GM23338 (cell line): ENCODE measurements around the gene KCNK5. TPM values are rescaled to one million over a fixed set of nuclear protein-coding genes. Genes with fewer than 3 reads are reported as not detected.

Experiments
- ATAC-seq: fragments of 200-7000 bp; cut with Tn5 transposase; 3 replicates; pipeline ENCODE4 v1.9.1; 2020
- DNase-seq: peaks from one replicate; pipeline ENCODE4 v3.0.0-alpha.2; 2015; ENCODE audit warnings: low spot score
- H2AFZ ChIP-seq: fragments of 200-600 bp; sonication (generic); 2 replicates; pipeline ENCODE4 v1.8.0; 2016; ENCODE audit warnings: antibody characterized with exemption, mild to moderate bottlenecking, moderate library complexity
- H3F3A ChIP-seq: fragments of 200-600 bp; sonication (generic); replicated peaks from 2 replicates; pipeline ENCODE4 v1.8.0; 2017; ENCODE audit warnings: antibody characterized with exemption, mixed run types, low read depth
- H3K27ac ChIP-seq: fragments of 200-600 bp; sonication (generic); 2 replicates; pipeline ENCODE4 v1.6.1; 2016; ENCODE audit warnings: low read depth
- H3K27me3 ChIP-seq: fragments of 200-600 bp; sonication (generic); 2 replicates; pipeline ENCODE4 v1.8.0; 2016; ENCODE audit warnings: mild to moderate bottlenecking, mixed run types, moderate library complexity; ENCODE audit not compliant: insufficient read depth
- H3K36me3 ChIP-seq: fragments of 200-600 bp; sonication (generic); 2 replicates; pipeline ENCODE4 v1.8.0; 2016; ENCODE audit warnings: mild to moderate bottlenecking; ENCODE audit not compliant: insufficient read depth
- H3K4me1 ChIP-seq: fragments of 200-600 bp; sonication (generic); 2 replicates; pipeline ENCODE4 v1.8.0; 2016; ENCODE audit warnings: mild to moderate bottlenecking, moderate library complexity; ENCODE audit not compliant: insufficient read depth
- H3K4me2 ChIP-seq: fragments of 200-600 bp; sonication (generic); 2 replicates; pipeline ENCODE4 v1.7.1; 2017; ENCODE audit warnings: mixed run types
- H3K4me3 ChIP-seq: fragments of 200-600 bp; sonication (generic); 2 replicates; pipeline ENCODE4 v1.6.1; 2016; ENCODE audit warnings: mixed run types
- H3K79me2 ChIP-seq: fragments of 200-600 bp; sonication (generic); replicated peaks from 2 replicates; pipeline ENCODE4 v1.8.0; 2017; ENCODE audit warnings: mild to moderate bottlenecking; ENCODE audit not compliant: insufficient read depth
- H3K9me2 ChIP-seq: fragments of 200-600 bp; sonication (generic); 2 replicates; pipeline ENCODE4 v1.8.0; 2017; ENCODE audit not compliant: insufficient read depth
- H4K20me1 ChIP-seq: fragments of 200-600 bp; sonication (generic); replicated peaks from 2 replicates; pipeline ENCODE4 v1.8.0; 2017; ENCODE audit warnings: mild to moderate bottlenecking; ENCODE audit not compliant: insufficient read depth
- H3K27ac Mint-ChIP-seq: 2 replicates; pipeline ENCODE4 v1.8.0; 2020; ENCODE audit warnings: inconsistent platforms, mild to moderate bottlenecking, moderate library complexity, mixed read lengths
- H3K27me3 Mint-ChIP-seq: 3 replicates; pipeline ENCODE4 v1.8.0; 2022; ENCODE audit warnings: low read depth, mild to moderate bottlenecking, moderate library complexity, mixed read lengths, inconsistent platforms; ENCODE audit not compliant: insufficient read depth, poor library complexity
- H3K36me3 Mint-ChIP-seq: 3 replicates; pipeline ENCODE4 v1.8.0; 2021; ENCODE audit warnings: low read depth, mild to moderate bottlenecking, inconsistent platforms, moderate library complexity, mixed read lengths
- H3K4me1 Mint-ChIP-seq: 3 replicates; pipeline ENCODE4 v1.8.0; 2020; ENCODE audit warnings: mild to moderate bottlenecking, inconsistent platforms, mixed read lengths
- H3K4me3 Mint-ChIP-seq: 3 replicates; pipeline ENCODE4 v1.8.0; 2021; ENCODE audit warnings: moderate library complexity, mild to moderate bottlenecking, inconsistent platforms, mixed read lengths
- H3K9me3 Mint-ChIP-seq: 3 replicates; pipeline ENCODE4 v1.8.0; 2020; ENCODE audit warnings: moderate library complexity, mild to moderate bottlenecking, inconsistent platforms, mixed read lengths
- CTCF ChIP-seq, 2 experiments: fragments of 200-600 bp in 1 of 2; sonication (generic) in 1 of 2; conservative IDR thresholded peaks; 2 replicates each; pipeline versions ENCODE4 v1.5.1 to v1.6.1; 2016 to 2017; ENCODE audit warnings: antibody characterized with exemption in 2 of 2, low read depth in 2 of 2, mild to moderate bottlenecking in 2 of 2, moderate library complexity in 1 of 2
- EZH2phosphoT487 ChIP-seq: fragments of 200-600 bp; sonication (generic); IDR thresholded peaks from one replicate; pipeline ENCODE4 v1.8.1; 2018; ENCODE audit warnings: antibody characterized with exemption; ENCODE audit not compliant: unreplicated experiment
- JUNB ChIP-seq: IDR thresholded peaks from one replicate; pipeline ENCODE4 v1.6.1; 2016; ENCODE audit warnings: antibody characterized with exemption; ENCODE audit not compliant: unreplicated experiment
- NANOG ChIP-seq: IDR thresholded peaks from 2 replicates; pipeline ENCODE4 v1.6.1; 2016; ENCODE audit warnings: antibody characterized with exemption, borderline replicate concordance
- STAT1 ChIP-seq: IDR thresholded peaks from one replicate; pipeline ENCODE4 v1.6.1; 2016; ENCODE audit warnings: antibody characterized with exemption; ENCODE audit not compliant: unreplicated experiment
- ZNF331 ChIP-seq: fragments of 250-450 bp; sonication (Bioruptor Pico); IDR thresholded peaks from 2 replicates; pipeline ENCODE4 v1.5.0; 2020; ENCODE audit warnings: low read depth, mild to moderate bottlenecking, moderate library complexity
- polyA plus RNA-seq: library from polyadenylated mRNA; unstranded; fragments of >200 nt; fragmentation: Nextera tagmentation; extraction: Ambion mirVana; gene quantifications from 2 replicates; pipeline ENCODE4 v1.2.1, GENCODE V29; 2016
- total RNA-seq: library from RNA; depleted of rRNA; stranded (reverse); fragments of >200 nt; shearing (Covaris generic); gene quantifications from 2 replicates; pipeline ENCODE4 v1.2.3, GENCODE V29; 2014
- TF ChIP-seq, protein P1 (sequence below): fragments of 250-450 bp; sonication (Bioruptor Pico); IDR thresholded peaks from 2 replicates; pipeline ENCODE4 v1.5.0; 2020; ENCODE audit warnings: mild to moderate bottlenecking, moderate library complexity

Gene KCNK5
- total and polyA plus RNA-seq, 2 experiments from 2014 or later, result 9.5 to 57.4 TPM

DNA sequence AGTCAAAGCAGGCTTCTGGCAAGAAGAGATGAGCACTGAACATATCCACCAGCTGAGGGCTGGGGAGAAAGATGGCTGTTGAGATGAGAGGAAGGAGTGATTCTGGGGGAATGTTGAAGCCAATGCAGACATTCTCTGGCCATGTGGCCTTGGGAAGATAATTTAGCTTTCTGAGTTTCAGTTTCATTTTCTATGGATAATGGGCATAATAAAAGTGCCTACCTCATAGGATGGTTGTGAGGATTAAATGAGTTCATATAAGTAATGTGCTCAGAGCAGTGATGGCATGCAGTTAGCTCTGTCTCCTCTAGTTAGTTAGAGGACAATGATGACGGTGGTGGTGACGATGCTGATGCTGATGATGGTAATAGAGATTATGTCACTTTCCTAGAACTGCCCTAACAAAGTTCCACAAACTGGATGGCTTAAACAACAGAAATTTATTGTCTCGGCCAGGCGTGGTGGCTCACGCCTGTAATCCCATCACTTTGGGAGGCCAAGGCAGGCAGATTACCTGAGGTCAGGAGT is 18.5 kb upstream of the KCNK5 start:
- Histone ChIP-seq H2AFZ (0 out of 2 replicates have a peak overlapping the region, but pooled peaks have one; percentile 28), H3K36me3 (no peaks in the 10 kb centered on the region), H3K4me3 (no peak overlapping the region), H3F3A (no peaks in the 10 kb centered on the region), H3K4me2 (no peak overlapping the region), H3K4me1 (no peaks in the 10 kb centered on the region), H3K9me2 (0 out of 2 replicates have a peak, but pooled peaks cover 3% of the 10 kb centered on the region), H4K20me1 (no peaks in the 10 kb centered on the region), H3K27ac (no peak overlapping the region), H3K27me3 (no peaks in the 10 kb centered on the region), H3K79me2 (no peaks in the 10 kb centered on the region)
- ATAC-seq (no peak), DNase-seq (no peak)
- no peak for TF ChIP-seq NANOG
- no peak for TF ChIP-seq JUNB
- no peak for TF ChIP-seq EZH2phosphoT487
- TF ChIP-seq STAT1, result no peak
- TF ChIP-seq CTCF (conservative IDR thresholded peaks at IDR 0.05; ENCODE audit: low read depth in 2 of 2), result no peak
- no peak for TF ChIP-seq ZNF331 (CRISPR knock-in tag)
- TF ChIP-seq, protein P1, sequence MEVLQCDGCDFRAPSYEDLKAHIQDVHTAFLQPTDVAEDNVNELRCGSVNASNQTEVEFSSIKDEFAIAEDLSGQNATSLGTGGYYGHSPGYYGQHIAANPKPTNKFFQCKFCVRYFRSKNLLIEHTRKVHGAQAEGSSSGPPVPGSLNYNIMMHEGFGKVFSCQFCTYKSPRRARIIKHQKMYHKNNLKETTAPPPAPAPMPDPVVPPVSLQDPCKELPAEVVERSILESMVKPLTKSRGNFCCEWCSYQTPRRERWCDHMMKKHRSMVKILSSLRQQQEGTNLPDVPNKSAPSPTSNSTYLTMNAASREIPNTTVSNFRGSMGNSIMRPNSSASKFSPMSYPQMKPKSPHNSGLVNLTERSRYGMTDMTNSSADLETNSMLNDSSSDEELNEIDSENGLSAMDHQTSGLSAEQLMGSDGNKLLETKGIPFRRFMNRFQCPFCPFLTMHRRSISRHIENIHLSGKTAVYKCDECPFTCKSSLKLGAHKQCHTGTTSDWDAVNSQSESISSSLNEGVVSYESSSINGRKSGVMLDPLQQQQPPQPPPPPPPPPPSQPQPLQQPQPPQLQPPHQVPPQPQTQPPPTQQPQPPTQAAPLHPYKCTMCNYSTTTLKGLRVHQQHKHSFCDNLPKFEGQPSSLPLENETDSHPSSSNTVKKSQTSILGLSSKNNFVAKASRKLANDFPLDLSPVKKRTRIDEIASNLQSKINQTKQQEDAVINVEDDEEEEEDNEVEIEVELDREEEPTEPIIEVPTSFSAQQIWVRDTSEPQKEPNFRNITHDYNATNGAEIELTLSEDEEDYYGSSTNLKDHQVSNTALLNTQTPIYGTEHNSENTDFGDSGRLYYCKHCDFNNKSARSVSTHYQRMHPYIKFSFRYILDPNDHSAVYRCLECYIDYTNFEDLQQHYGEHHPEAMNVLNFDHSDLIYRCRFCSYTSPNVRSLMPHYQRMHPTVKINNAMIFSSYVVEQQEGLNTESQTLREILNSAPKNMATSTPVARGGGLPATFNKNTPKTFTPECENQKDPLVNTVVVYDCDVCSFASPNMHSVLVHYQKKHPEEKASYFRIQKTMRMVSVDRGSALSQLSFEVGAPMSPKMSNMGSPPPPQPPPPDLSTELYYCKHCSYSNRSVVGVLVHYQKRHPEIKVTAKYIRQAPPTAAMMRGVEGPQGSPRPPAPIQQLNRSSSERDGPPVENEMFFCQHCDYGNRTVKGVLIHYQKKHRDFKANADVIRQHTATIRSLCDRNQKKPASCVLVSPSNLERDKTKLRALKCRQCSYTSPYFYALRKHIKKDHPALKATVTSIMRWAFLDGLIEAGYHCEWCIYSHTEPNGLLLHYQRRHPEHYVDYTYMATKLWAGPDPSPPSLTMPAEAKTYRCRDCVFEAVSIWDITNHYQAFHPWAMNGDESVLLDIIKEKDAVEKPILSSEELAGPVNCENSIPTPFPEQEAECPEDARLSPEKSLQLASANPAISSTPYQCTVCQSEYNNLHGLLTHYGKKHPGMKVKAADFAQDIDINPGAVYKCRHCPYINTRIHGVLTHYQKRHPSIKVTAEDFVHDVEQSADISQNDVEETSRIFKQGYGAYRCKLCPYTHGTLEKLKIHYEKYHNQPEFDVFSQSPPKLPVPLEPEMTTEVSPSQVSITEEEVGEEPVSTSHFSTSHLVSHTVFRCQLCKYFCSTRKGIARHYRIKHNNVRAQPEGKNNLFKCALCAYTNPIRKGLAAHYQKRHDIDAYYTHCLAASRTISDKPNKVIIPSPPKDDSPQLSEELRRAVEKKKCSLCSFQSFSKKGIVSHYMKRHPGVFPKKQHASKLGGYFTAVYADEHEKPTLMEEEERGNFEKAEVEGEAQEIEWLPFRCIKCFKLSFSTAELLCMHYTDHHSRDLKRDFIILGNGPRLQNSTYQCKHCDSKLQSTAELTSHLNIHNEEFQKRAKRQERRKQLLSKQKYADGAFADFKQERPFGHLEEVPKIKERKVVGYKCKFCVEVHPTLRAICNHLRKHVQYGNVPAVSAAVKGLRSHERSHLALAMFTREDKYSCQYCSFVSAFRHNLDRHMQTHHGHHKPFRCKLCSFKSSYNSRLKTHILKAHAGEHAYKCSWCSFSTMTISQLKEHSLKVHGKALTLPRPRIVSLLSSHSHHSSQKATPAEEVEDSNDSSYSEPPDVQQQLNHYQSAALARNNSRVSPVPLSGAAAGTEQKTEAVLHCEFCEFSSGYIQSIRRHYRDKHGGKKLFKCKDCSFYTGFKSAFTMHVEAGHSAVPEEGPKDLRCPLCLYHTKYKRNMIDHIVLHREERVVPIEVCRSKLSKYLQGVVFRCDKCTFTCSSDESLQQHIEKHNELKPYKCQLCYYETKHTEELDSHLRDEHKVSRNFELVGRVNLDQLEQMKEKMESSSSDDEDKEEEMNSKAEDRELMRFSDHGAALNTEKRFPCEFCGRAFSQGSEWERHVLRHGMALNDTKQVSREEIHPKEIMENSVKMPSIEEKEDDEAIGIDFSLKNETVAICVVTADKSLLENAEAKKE (CRISPR knock-in tag), result no peak
- Mint-ChIP-seq H3K36me3 (no peaks in the 10 kb centered on the region), H3K27me3 (peaks cover 14% of the 10 kb centered on the region), H3K9me3 (no peaks in the 10 kb centered on the region), H3K4me3 (no peak overlapping the region), H3K27ac (no peak overlapping the region), H3K4me1 (peaks cover 3% of the 10 kb centered on the region; the same call in 1 of the 3 replicates)
